Gastrocnemius medialis (tissue), 4 donors: ENCODE data around the gene ANXA10. TPM values are rescaled to one million over a fixed set of nuclear protein-coding genes. Genes with fewer than 3 reads are reported as not detected.

Experiments used
- ATAC-seq, 2 donors: fragments of 150-250 bp; one replicate each; pipeline ENCODE4 v1.9.1; 2016
- DNase-seq, 2 donors: peaks; one replicate each; pipeline ENCODE4 v3.0.0-alpha.2; 2019
- H3K27ac ChIP-seq, 4 donors: fragments of 200-600 bp; sonication (generic); 1 replicate in 1 of 4; 2 replicates in 3 of 4; pipeline ENCODE4 v1.5.1; 2016 to 2018; ENCODE audit warnings: mild to moderate bottlenecking in 2 of 4, moderate library complexity in 1 of 4
- H3K27me3 ChIP-seq, 3 donors: fragments of 200-600 bp; sonication (generic) in 2 of 3; 1 replicate in 1 of 3; 2 replicates in 2 of 3; pipeline versions ENCODE4 v1.5.1 to v1.6.0; 2016 to 2019; ENCODE audit warnings: mild to moderate bottlenecking in 1 of 3, moderate library complexity in 1 of 3
- H3K36me3 ChIP-seq, 2 donors: fragments of 200-600 bp; sonication (generic) in 1 of 2; one replicate each; pipeline ENCODE4 v1.5.1; 2017 to 2018
- H3K4me1 ChIP-seq, 2 donors: fragments of 200-600 bp; sonication (generic) in 1 of 2; one replicate each; pipeline ENCODE4 v1.5.1; 2016 to 2017; ENCODE audit warnings: mild to moderate bottlenecking in 2 of 2
- H3K4me3 ChIP-seq, 4 donors: fragments of 200-600 bp; sonication (generic) in 3 of 4; 1 replicate in 1 of 4; 2 replicates in 3 of 4; pipeline ENCODE4 v1.5.1; 2016 to 2019; ENCODE audit warnings: mild to moderate bottlenecking in 2 of 4
- H3K9me3 ChIP-seq, 3 donors: fragments of 200-600 bp; sonication (generic) in 2 of 3; 1 replicate in 1 of 3; 2 replicates in 2 of 3; pipeline ENCODE4 v1.5.1; 2016 to 2019
- POLR2A ChIP-seq, 2 donors: fragments of 450-650 bp; IDR thresholded peaks; one replicate each; pipeline ENCODE4 v1.6.1; 2017; ENCODE audit warnings: antibody characterized with exemption in 2 of 2, mild to moderate bottlenecking in 2 of 2, moderate library complexity in 2 of 2
- in situ Hi-C, 4 donors: fragments of 200-750 bp; cut with MboI; loops; one replicate each; pipeline versions ENCODE4 v1.15.0 to v1.8.0; 2017; ENCODE audit warnings: low sequenced_read_pairs in 4 of 4
- intact Hi-C: fragments of 100-400 bp; cut with DNase I; formaldehyde crosslinking; loops from one replicate; pipeline ENCODE4 v1.15.1; 2023; ENCODE audit warnings: low total_unique reads
- total RNA-seq, 4 donors: library from RNA; depleted of rRNA; stranded (reverse); fragments of >200 nt; gene quantifications; one replicate each; pipeline versions ENCODE4 v1.1.0 to v1.2.3, GENCODE V29; 2016
- TF ChIP-seq, protein P1 (sequence below), 5 experiments: fragments of 450-650 bp in 3 of 5; fragments of 200-600 bp in 2 of 5; sonication (generic) in 2 of 5; IDR thresholded peaks in 4 of 5; conservative IDR thresholded peaks in 1 of 5; 1 replicate in 4 of 5; 2 replicates in 1 of 5; pipeline ENCODE4 v1.5.1; 2016 to 2019; ENCODE audit warnings: antibody characterized with exemption in 5 of 5, mild to moderate bottlenecking in 3 of 5, moderate library complexity in 3 of 5

ANXA10 gene
- total RNA-seq, 4 donors from 2014 or later, result not detected

DNA sequence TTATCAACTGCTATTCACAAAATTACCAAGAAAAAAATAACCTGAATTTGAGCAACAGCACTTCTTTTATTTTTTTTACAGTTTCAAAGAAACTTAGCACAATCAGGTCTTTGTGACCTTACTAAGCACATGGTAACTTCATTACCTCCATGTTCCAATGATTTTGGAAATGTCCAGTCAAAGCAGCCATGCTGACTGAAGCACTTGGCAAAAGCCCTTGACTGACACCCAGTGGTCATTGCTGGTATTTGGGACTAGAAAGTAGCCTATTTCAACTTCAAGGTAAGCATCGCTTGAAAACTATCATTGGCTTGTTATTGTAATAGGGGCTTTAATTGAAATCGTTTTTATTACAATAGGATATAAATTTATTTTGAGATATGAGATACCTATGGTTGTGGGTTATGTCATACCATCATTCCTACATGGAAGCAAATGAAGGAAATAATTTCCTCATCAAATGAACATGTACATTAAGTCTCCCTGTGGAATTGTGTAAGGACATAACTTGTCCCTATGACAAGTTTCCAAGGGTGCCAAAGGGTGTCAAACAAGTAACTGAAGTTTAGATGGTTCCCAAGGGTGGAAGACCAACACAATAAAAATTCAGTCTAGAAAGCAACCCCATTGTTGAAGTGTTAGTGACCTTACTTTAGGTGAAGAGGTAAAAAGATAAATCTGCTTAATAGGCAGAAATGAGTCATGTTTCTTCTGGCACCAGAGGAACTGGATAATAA, 15.2 kb upstream of the ANXA10 start:
- intact Hi-C loops (loop anchor here (5.0 kb wide), 1 partner anchor 1055 kb away; no protein-coding TSS in a partner anchor), in situ Hi-C loops (loop anchor here in 1 of 4 donors (10.0 kb wide), 1 partner anchor 1052 kb away; no protein-coding TSS in a partner anchor)
- no peaks in the 10 kb centered on the region for H3K27me3 ChIP-seq
- H3K27ac ChIP-seq, result no peak overlapping the region
- ATAC-seq (peak in 1 of 2 donors; percentile 55), DNase-seq (peak in 1 of 2 donors; percentile 12)
- H3K36me3 ChIP-seq, result no peaks in the 10 kb centered on the region
- no peak for TF ChIP-seq POLR2A (IDR thresholded peaks at IDR 0.05)
- TF ChIP-seq, protein P1, sequence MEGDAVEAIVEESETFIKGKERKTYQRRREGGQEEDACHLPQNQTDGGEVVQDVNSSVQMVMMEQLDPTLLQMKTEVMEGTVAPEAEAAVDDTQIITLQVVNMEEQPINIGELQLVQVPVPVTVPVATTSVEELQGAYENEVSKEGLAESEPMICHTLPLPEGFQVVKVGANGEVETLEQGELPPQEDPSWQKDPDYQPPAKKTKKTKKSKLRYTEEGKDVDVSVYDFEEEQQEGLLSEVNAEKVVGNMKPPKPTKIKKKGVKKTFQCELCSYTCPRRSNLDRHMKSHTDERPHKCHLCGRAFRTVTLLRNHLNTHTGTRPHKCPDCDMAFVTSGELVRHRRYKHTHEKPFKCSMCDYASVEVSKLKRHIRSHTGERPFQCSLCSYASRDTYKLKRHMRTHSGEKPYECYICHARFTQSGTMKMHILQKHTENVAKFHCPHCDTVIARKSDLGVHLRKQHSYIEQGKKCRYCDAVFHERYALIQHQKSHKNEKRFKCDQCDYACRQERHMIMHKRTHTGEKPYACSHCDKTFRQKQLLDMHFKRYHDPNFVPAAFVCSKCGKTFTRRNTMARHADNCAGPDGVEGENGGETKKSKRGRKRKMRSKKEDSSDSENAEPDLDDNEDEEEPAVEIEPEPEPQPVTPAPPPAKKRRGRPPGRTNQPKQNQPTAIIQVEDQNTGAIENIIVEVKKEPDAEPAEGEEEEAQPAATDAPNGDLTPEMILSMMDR (IDR thresholded peaks at IDR 0.05 in 4 of 5, conservative IDR thresholded peaks at IDR 0.05 in 1 of 5), result peak; percentile 26 to 77 (median 54)
- no peaks in the 10 kb centered on the region for H3K9me3 ChIP-seq
- no peaks in the 10 kb centered on the region for H3K4me1 ChIP-seq
- no peak overlapping the region for H3K4me3 ChIP-seq

DNA sequence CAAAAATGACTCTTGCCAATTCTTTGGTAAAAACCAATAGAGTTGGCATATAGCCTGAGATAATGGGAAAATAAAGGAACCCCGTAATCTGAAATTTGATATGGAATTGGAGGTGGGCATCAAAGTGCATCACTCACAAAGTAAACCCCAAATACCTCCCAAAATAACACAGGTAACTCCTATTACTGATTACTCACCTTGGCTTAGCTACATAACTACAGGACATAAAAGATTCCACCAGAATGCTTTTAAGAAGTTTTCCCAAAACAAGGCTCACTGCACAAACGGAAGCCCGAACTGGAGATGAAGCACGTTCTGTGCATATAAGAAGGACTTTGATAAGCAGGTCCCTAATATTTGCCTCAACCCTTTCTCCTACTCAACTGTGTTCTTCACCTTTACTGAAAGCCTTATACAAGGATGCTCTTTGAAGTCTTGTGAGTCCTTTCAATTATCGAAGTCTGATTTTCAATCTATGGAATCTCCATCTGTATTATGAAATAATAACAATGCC, 14.6 kb upstream of the ANXA10 start:
- no peaks in the 10 kb centered on the region for H3K36me3 ChIP-seq
- H3K9me3 ChIP-seq, result no peaks in the 10 kb centered on the region
- ATAC-seq (no peak), DNase-seq (no peak)
- in situ Hi-C loops, result loop anchor here in 1 of 4 donors (10.0 kb wide), 1 partner anchor 1053 kb away; no protein-coding TSS in a partner anchor
- H3K27me3 ChIP-seq, result no peaks in the 10 kb centered on the region
- intact Hi-C loops, result loop anchor here (5.0 kb wide), 1 partner anchor 1055 kb away; no protein-coding TSS in a partner anchor
- no peak overlapping the region for H3K4me3 ChIP-seq
- TF ChIP-seq, protein P1 (IDR thresholded peaks at IDR 0.05 in 4 of 5, conservative IDR thresholded peaks at IDR 0.05 in 1 of 5), result no peak
- TF ChIP-seq POLR2A (IDR thresholded peaks at IDR 0.05), result no peak
- H3K4me1 ChIP-seq, result no peaks in the 10 kb centered on the region
- H3K27ac ChIP-seq, result no peak overlapping the region

DNA sequence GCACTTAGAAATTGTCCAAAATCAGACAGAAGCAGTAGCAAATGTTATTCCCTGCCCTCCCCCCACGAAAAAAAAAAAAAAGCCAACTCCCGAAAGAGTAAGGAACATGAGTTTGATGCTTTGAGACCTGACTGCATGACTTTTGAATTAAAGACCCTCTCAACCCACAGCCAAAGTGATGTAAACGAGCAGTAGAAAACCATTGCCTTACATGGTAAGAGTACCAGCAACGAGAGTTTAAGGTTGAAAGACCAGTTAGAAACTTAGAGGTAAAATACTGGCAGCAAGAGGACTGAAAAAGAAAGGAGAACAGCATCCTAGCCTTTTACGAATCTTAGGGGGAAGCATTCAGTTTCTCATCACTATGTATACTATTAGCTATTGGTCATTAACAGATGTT, 10.0 kb upstream of the ANXA10 start:
- no peaks in the 10 kb centered on the region for H3K27me3 ChIP-seq
- DNase-seq (no peak), ATAC-seq (no peak)
- no peaks in the 10 kb centered on the region for H3K36me3 ChIP-seq
- no peaks in the 10 kb centered on the region for H3K4me1 ChIP-seq
- in situ Hi-C loops, result no loop called here
- H3K27ac ChIP-seq, result no peak overlapping the region
- no peak overlapping the region for H3K4me3 ChIP-seq
- intact Hi-C loops, result no loop called here
- no peaks in the 10 kb centered on the region for H3K9me3 ChIP-seq
- no peak for TF ChIP-seq POLR2A (IDR thresholded peaks at IDR 0.05)
- TF ChIP-seq, protein P1 (IDR thresholded peaks at IDR 0.05 in 4 of 5, conservative IDR thresholded peaks at IDR 0.05 in 1 of 5), result no peak

DNA sequence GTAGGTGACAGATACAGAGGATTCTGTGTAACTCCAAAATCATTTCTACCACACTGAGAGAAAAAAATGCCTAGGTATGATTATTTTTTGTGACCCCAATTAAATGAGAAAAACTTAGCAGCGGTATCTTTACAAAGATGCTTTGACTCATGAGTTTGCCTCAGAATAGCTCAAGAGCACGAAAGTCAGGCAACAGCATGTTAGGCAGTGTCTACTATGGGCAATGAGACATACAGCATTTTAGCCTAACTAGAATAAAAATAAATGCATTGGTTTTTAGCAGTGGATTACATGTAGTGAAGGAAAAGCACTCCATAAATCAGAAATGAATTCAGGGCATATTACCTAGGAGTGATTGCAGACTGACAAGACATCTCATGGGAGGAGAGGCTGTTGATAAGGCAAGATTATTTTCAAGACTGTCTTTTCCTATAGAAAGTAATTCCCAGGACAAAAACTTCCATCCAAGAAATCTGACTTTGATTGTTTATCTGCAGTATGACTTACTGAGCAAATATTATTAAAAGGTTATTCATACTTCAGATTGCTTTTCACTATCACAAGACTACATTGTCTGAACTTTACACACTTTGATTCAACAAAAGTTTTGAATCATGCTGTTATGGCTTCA, 3.6 kb downstream of the ANXA10 start:
- in situ Hi-C loops, result no loop called here
- intact Hi-C loops, result no loop called here
- no peak for TF ChIP-seq POLR2A (IDR thresholded peaks at IDR 0.05)
- TF ChIP-seq, protein P1 (IDR thresholded peaks at IDR 0.05 in 4 of 5, conservative IDR thresholded peaks at IDR 0.05 in 1 of 5), result no peak

More for the DNA sequence above, 3.6 kb downstream of the ANXA10 start:
- H3K27me3 ChIP-seq, result no peaks in the 10 kb centered on the region
- no peak overlapping the region for H3K4me3 ChIP-seq
- no peak for ATAC-seq
- no peaks in the 10 kb centered on the region for H3K36me3 ChIP-seq
- no peaks in the 10 kb centered on the region for H3K9me3 ChIP-seq
- no peaks in the 10 kb centered on the region for H3K4me1 ChIP-seq
- no peak overlapping the region for H3K27ac ChIP-seq
- no peak for DNase-seq
